Endodermal cell (in vitro differentiated cells): ENCODE data around the gene PEX6. TPM values are rescaled to one million over a fixed set of nuclear protein-coding genes. Genes with fewer than 3 reads are reported as not detected.
A peak's percentile ranks its signal among the peaks of the same experiment; 100 is the strongest.

ENCODE experiments used
- DNase-seq: peaks from one replicate; pipeline ENCODE4 v3.0.0-alpha.2; 2017
- H3K27ac ChIP-seq: 2 replicates; pipeline ENCODE4 v1.5.1; 2013; ENCODE audit warnings: mild to moderate bottlenecking, low read depth, low read length, moderate library complexity
- H3K27me3 ChIP-seq: 2 replicates; pipeline ENCODE4 v1.6.1; 2013; ENCODE audit warnings: mild to moderate bottlenecking, low read length, moderate library complexity; ENCODE audit not compliant: insufficient read depth, control insufficient read depth, poor library complexity, severe bottlenecking
- H3K36me3 ChIP-seq: 2 replicates; pipeline ENCODE4 v1.7.0; 2013; ENCODE audit warnings: mild to moderate bottlenecking, low read length, moderate library complexity; ENCODE audit not compliant: control insufficient read depth, insufficient read depth
- H3K4me1 ChIP-seq: one replicate; pipeline ENCODE4 v1.7.0; 2013; ENCODE audit warnings: low read length; ENCODE audit not compliant: control insufficient read depth, insufficient read depth
- H3K4me3 ChIP-seq: 2 replicates; pipeline ENCODE4 v1.5.1; 2013; ENCODE audit warnings: mild to moderate bottlenecking, low read length, moderate library complexity
- H3K9ac ChIP-seq: 2 replicates; pipeline ENCODE4 v1.6.1; 2013; ENCODE audit warnings: mild to moderate bottlenecking, low read length, moderate library complexity; ENCODE audit not compliant: poor library complexity, severe bottlenecking; ENCODE audit errors: extremely low read depth
- H3K9me3 ChIP-seq: 2 replicates; pipeline ENCODE4 v1.6.1; 2013; ENCODE audit warnings: mild to moderate bottlenecking, low read length, moderate library complexity; ENCODE audit not compliant: control insufficient read depth
- H3K27ac Mint-ChIP-seq: 2 replicates; pipeline ENCODE4 v1.8.0; 2020; ENCODE audit warnings: mixed read lengths
- H3K27me3 Mint-ChIP-seq: 2 replicates; pipeline ENCODE4 v1.8.0; 2021; ENCODE audit warnings: mild to moderate bottlenecking, mixed read lengths; ENCODE audit not compliant: insufficient read depth
- H3K36me3 Mint-ChIP-seq: 2 replicates; pipeline ENCODE4 v1.8.0; 2020; ENCODE audit warnings: low read depth, mixed read lengths
- H3K4me1 Mint-ChIP-seq: 2 replicates; pipeline ENCODE4 v1.8.0; 2020; ENCODE audit warnings: mixed read lengths
- H3K4me3 Mint-ChIP-seq: 2 replicates; pipeline ENCODE4 v1.8.0; 2020; ENCODE audit warnings: mild to moderate bottlenecking, moderate library complexity, mixed read lengths
- H3K9me3 Mint-ChIP-seq: 2 replicates; pipeline ENCODE4 v1.8.0; 2020; ENCODE audit warnings: mild to moderate bottlenecking, mixed read lengths
- WGBS, 2 experiments: methylation state at CpG; one replicate each; pipeline versions ENCODE4 v1.1.5 to v1.1.7; 2013; ENCODE audit warnings: missing lambda C conversion rate in 2 of 2, mixed read lengths in 1 of 2; ENCODE audit not compliant: insufficient coverage in 1 of 2, insufficient read length in 1 of 2; 5-methylcytosine and 5-hydroxymethylcytosine counted together
- long read RNA-seq, 4 experiments: library from polyadenylated mRNA in 2 of 4; library from RNA in 1 of 4; library from capped mRNA in 1 of 4; stranded (forward) in 3 of 4; unstranded in 1 of 4; transcript quantifications; one replicate each; pipeline ENCODE4 v2.0.0, GENCODE V29; 2020 to 2021; ENCODE audit warnings: inconsistent platforms in 1 of 4
- polyA plus RNA-seq, 2 experiments: library from polyadenylated mRNA; stranded (reverse); fragments of 50-300 nt; gene quantifications; one replicate each; pipeline ENCODE4 v1.2.3, GENCODE V29; 2013
- total RNA-seq, 2 donors: library from RNA; stranded (reverse); fragmentation: NEBNext Ultra II Directional in 1 of 2; extraction: Animal tissue kit (Norgen Biotek cat#: 25700) in 1 of 2; gene quantifications; 2 replicates in 1 of 2; 3 replicates in 1 of 2; pipeline ENCODE4 v1.2.1, GENCODE V29; 2021
- TF ChIP-seq, protein P1 (sequence below): fragments of 200-600 bp; sonication (generic); conservative IDR thresholded peaks from 2 replicates; pipeline ENCODE4 v1.5.0; 2021; ENCODE audit warnings: antibody characterized with exemption, mild to moderate bottlenecking

Gene PEX6, protein sequence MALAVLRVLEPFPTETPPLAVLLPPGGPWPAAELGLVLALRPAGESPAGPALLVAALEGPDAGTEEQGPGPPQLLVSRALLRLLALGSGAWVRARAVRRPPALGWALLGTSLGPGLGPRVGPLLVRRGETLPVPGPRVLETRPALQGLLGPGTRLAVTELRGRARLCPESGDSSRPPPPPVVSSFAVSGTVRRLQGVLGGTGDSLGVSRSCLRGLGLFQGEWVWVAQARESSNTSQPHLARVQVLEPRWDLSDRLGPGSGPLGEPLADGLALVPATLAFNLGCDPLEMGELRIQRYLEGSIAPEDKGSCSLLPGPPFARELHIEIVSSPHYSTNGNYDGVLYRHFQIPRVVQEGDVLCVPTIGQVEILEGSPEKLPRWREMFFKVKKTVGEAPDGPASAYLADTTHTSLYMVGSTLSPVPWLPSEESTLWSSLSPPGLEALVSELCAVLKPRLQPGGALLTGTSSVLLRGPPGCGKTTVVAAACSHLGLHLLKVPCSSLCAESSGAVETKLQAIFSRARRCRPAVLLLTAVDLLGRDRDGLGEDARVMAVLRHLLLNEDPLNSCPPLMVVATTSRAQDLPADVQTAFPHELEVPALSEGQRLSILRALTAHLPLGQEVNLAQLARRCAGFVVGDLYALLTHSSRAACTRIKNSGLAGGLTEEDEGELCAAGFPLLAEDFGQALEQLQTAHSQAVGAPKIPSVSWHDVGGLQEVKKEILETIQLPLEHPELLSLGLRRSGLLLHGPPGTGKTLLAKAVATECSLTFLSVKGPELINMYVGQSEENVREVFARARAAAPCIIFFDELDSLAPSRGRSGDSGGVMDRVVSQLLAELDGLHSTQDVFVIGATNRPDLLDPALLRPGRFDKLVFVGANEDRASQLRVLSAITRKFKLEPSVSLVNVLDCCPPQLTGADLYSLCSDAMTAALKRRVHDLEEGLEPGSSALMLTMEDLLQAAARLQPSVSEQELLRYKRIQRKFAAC
- 10 to 100 TPM; 17.2 to 21.4 TPM for total RNA-seq
- polyA plus RNA-seq (2013, experiment 1 of 2), result 8.5 TPM
- 7.7 TPM for polyA plus RNA-seq (2013, experiment 2 of 2)
- long read RNA-seq, experiment 1, partial matches to known transcripts, result 3 of 8 reads
- long read RNA-seq, experiment 1, other reads (novel, unspliced or antisense), result 2 of 8 reads
- long read RNA-seq, experiment 2, transcript PEX6-202 (17 exons, 3,478 nt), result major isoform, 18 of 34 reads
- long read RNA-seq, experiment 2, partial matches to known transcripts, result 4 of 34 reads
- long read RNA-seq, experiment 2, other reads (novel, unspliced or antisense), result 12 of 34 reads
- long read RNA-seq, experiment 3, partial matches to known transcripts, result 4 of 9 reads
- long read RNA-seq, experiment 3, other reads (novel, unspliced or antisense), result 2 of 9 reads
- long read RNA-seq, experiment 4, result 0 reads

DNA sequence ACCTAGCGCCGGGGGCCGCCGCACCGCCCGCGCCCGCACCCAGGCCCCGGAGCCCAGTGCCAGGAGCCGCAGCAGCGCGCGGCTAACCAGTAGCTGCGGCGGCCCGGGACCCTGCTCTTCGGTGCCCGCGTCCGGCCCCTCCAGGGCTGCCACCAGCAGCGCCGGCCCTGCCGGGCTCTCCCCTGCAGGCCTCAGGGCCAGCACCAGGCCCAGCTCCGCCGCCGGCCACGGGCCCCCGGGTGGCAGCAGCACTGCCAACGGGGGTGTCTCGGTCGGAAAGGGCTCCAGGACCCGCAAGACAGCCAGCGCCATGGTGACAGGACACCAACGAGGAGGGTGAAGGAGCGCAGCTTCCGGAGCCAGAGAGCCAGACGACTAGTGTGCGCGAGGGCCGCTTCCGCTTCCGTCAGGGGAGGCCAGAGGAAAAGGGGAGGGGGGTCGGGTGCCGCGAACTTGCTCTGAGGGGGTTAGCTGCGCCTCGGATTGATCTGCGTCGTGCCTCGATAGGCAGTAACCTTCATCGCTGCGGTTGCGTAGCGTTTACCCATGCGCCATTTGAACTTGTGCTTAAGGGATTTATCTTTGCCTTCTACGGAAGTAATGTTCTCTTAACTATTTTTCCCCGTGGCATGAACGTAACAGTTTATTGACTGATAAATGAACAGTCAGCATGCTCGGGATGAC lies at the start of gene PEX6:
Gene PEX6 (minus strand): TSS at position 343 of the 684 bp plus-strand sequence. CDS start 31 bp downstream, at position 312.
- no peak within 1 kb of the TSS for H3K27ac ChIP-seq
- no peaks in the 10 kb centered on the region for H3K9me3 Mint-ChIP-seq
- H3K9ac ChIP-seq, result peak within 1 kb of the TSS; percentile 23
- no peaks in the 10 kb centered on the region for H3K27me3 Mint-ChIP-seq
- peak within 1 kb of the TSS; percentile 76 for H3K4me3 Mint-ChIP-seq
- no peaks in the 10 kb centered on the region for H3K27me3 ChIP-seq
- DNase-seq, result peak; percentile 98
- H3K27ac Mint-ChIP-seq, result peak within 1 kb of the TSS; percentile 91
- peaks cover 7% of the 10 kb centered on the region for H3K36me3 Mint-ChIP-seq
- H3K4me1 Mint-ChIP-seq, result peaks cover 18% of the 10 kb centered on the region
- TF ChIP-seq, protein P1, sequence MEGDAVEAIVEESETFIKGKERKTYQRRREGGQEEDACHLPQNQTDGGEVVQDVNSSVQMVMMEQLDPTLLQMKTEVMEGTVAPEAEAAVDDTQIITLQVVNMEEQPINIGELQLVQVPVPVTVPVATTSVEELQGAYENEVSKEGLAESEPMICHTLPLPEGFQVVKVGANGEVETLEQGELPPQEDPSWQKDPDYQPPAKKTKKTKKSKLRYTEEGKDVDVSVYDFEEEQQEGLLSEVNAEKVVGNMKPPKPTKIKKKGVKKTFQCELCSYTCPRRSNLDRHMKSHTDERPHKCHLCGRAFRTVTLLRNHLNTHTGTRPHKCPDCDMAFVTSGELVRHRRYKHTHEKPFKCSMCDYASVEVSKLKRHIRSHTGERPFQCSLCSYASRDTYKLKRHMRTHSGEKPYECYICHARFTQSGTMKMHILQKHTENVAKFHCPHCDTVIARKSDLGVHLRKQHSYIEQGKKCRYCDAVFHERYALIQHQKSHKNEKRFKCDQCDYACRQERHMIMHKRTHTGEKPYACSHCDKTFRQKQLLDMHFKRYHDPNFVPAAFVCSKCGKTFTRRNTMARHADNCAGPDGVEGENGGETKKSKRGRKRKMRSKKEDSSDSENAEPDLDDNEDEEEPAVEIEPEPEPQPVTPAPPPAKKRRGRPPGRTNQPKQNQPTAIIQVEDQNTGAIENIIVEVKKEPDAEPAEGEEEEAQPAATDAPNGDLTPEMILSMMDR, result no peak
- peaks cover 4% of the 10 kb centered on the region for H3K36me3 ChIP-seq
- no peaks in the 10 kb centered on the region for H3K4me1 ChIP-seq
- WGBS, 2 experiments, result 1 to 3% methylated on average over 28 to 59 of the region's 59 CpGs
- H3K9me3 ChIP-seq, result no peaks in the 10 kb centered on the region
- H3K4me3 ChIP-seq, result peak within 1 kb of the TSS; percentile 83

- Mint-ChIP-seq H3K27ac (no peak overlapping the region), H3K27me3 (no peaks in the 10 kb centered on the region), H3K9me3 (no peaks in the 10 kb centered on the region), H3K36me3 (peaks cover 64% of the 10 kb centered on the region), H3K4me1 (no peaks in the 10 kb centered on the region), H3K4me3 (no peak overlapping the region)
- Histone ChIP-seq H3K4me3 (no peak overlapping the region), H3K9me3 (no peaks in the 10 kb centered on the region), H3K27me3 (no peaks in the 10 kb centered on the region), H3K27ac (no peak overlapping the region), H3K36me3 (peaks cover 68% of the 10 kb centered on the region), H3K4me1 (peaks cover under 1% of the 10 kb centered on the region), H3K9ac (no peak overlapping the region)
- TF ChIP-seq, protein P1, result no peak
- no peak for DNase-seq
- 86 to 96% methylated on average over 4 to 5 of the region's 5 CpGs for WGBS, 2 experiments
Observed at GRCh38 chr6:43026365-43026764, 47.4 kb upstream of the PEX6 start.
